ENCODE results near the gene PFAS.

Gene PFAS

DNA sequence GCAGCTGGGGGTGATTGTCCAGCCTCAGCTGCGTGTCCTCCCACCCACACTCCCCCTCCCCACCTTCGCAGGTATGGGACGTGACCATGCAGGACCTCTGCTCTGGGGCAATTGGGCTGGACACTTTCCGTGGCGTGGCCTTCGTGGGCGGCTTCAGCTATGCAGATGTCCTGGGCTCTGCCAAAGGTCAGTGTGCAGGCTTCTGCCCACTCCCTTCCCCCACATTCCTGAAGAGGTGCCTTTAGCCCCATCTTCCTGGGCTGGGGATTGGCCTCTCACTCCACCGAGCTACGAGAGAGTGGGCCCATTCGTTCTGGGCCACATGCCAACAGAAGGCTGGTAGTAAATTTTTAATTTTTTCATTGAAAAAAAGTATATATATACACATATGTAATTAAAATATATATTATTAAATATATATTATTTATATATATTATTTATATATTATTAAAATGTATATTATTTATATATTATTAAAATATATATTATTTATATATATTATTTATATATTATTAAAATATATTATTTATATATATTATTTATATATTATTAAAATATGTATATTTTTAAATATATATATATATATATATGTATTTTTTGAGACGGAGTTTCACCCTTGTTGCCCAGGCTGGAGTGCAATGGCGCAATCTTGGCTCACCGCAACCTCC, 18.5 kb downstream of the PFAS start:
- DNase-seq: no peak

GRCh38 chr17:8268550-8269298, 19.6 kb downstream of the PFAS start:
- no peak for DNase-seq

GRCh38 chr17:8272421-8272820, 23.3 kb downstream of the PFAS start:
- no peak for DNase-seq

GRCh38 chr17:8273884-8274444, 24.9 kb downstream of the PFAS start:
- no peak for DNase-seq

GRCh38 chr17:8274816-8275215, 25.7 kb downstream of the PFAS start:
- DNase-seq: no peak

- no peak for DNase-seq
Observed at GRCh38 chr17:8275421-8276290, 26.6 kb downstream of the PFAS start.

- DNase-seq: no peak
Observed at GRCh38 chr17:8277317-8277716, 28.2 kb downstream of the PFAS start.

DNA sequence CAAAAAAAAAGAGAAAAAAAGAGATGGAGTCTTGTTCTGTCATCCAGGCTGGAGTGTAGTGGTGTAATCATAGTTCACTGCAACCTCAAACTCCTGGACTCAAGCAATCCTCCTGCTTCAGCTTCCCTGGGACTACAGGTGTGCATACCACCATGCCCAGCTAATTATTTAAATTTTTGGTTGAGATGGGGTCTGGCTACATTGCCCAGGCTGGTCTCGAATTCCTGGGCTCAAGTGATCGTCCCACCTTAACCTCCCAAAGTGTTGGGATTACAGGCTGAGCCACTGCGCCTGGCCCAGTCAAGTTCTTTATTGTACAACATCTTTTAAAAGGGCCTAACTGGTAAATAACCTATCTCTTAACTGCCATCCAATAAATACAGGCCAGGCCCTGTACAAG, 33.3 kb downstream of the PFAS start:
- DNase-seq: no peak

- no peak for DNase-seq
Observed at GRCh38 chr17:8283356-8283755, 34.3 kb downstream of the PFAS start.

GRCh38 chr17:8284126-8284525, 35.0 kb downstream of the PFAS start:
- no peak for DNase-seq

DNA sequence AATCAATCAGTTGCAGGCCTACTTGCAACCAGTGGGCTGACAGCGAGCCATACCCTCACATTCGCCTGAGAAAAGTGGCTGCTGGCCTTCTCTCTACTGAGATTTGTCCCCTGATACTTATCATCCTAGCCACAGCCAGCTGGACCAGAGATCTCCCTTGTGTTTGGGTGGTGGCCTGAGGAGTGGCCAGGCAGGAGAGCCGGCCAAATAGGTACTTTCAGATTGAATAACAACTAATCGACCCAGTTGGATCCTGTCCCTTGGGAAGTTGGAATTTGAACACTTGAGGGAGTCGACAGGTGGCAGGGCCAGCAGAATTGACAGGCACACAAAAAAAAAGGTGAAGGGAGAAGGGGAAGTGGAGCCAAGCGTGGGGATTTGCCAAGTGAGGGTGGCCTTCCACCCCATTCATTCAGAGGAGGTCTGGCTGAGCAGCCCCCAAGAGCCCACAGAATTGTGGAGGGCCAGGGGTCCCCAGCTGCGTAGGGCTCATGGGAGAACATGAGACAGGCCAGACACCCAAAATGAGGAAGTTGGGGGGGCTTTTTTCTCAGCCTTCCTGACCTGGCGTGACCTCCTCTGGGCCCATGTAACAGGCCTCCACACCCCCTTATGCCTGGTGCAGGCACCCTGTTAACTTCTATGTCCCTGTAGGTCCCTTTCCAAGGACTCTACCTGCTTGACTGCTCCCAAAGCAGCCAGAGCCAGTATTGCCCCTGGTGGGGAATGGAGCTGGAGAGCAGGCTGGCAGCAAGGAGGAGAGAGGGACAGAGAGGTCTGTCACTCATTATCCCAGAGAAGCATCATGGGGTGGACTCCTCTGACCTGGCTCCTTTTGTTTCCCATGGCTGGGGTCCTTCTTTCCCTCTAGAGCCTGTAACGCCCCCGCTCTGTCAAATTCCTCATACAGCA, 36.4 kb downstream of the PFAS start:
- no peak for DNase-seq

DNA sequence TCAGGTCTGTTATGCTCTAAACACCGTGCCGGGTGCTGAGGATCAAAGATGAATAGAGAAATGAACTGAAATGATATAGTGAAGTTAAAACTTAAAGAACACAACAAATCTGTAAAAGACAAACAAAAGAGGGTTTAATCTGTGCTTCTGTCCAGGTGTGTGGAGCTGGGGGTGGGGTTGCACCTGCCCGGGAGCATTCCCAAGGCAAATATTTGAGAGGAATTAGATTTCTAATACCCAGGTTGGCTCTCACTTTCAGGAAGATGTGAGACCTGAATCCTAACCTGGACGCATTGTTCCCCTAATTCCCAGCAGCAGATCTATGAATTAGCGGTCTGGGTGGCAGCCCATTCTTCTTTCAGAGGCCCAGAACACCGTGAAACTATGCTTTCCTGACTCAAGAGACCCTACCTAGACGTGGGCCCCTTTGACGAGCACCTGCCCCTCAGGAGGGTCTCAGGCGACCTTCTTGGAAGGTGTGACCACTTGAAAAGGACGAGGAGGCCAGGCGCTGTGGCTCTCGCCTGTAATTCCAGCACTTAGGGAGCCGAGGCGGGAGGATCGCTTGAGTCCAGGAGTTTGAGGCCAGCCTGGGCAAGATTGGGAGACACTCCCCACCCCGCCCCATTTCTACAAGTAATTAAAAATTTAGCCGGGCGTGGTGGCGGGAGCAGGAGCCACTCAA, 38.7 kb downstream of the PFAS start:
- no peak for DNase-seq

GRCh38 chr17:8288336-8289102, 39.4 kb downstream of the PFAS start, which contains the start of gene RANGRF:
Gene RANGRF (plus strand): TSS chr17:8288670. CDS start chr17:8288789, 119 bp downstream.
- DNase-seq: peak; percentile 53

DNA sequence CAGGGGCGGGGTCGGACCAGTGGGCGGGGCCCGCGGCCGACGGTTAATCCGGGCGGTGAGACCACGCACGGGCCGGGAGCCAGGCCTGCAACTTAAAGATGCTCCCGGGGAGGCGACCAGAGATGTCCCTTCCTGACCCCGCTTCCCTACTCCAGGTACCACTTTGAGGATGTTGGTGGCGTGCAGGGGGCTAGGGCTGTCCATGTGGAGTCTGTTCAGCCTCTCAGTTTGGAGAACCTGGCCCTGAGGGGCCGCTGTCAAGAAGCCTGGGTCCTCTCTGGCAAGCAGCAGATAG, 40.0 kb downstream of the PFAS start:
- no peak for DNase-seq

GRCh38 chr17:8290043-8290442, 41.0 kb downstream of the PFAS start:
- DNase-seq: no peak

GRCh38 chr17:8292639-8293395, 43.7 kb downstream of the PFAS start:
- DNase-seq: peak; percentile 4 to 16

DNA sequence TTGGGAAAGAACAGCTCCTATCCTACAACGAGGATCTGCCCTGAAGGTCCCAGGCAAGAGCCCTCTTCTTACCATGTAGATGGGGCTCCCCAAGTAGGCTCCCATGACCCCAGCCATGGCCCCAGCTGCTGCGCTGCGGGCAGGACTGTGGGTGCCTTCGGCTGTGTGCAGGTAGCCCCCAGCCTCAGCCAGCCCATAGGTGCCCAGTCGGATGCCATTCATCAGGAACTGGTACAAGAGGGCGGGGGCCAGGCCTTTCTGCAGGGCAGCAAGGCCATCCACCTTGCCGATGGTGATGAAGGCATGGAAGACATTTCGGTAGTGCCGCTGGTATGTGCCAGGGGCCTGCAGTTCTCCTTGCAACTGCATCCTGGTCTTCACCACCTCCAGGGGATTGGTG, 45.3 kb downstream of the PFAS start:
- DNase-seq: no peak

DNA sequence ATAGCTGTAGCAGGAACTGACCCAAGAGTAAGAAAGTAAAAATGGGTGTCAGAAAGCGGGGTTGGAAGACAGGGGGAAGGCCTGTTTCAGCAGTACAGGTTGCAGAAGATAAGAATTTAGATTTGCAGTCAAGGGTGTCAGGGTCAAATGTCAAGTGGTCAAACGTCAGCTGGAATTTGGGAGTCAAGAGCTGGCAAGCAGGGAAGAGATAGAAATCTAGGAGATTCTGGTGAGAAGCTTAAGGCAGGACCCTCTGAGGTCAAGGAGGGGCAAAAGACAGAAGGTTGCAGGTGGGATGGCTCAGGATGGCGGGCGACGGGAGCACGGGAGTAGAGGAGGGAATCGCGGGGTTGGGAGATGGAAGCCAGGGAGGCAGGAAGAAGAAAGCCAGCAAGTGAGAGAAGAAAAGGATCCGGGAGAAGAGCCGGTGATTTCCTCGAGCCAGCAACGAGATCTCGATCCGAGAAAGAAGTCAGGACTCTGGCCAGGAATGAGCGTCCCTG, 45.8 kb downstream of the PFAS start:
- no peak for DNase-seq

- DNase-seq: no peak
Observed at GRCh38 chr17:8300226-8300625, 51.1 kb downstream of the PFAS start.
